ENCODE measurements around the gene CLIC3. TPM values are rescaled to one million over a fixed set of nuclear protein-coding genes. Genes with fewer than 3 reads are reported as not detected.

Gene CLIC3
- polyA plus RNA-seq, 2 of the 4 experiments (the other 2 are of a cell fraction), result 0.61 to 6.4 TPM

DNA sequence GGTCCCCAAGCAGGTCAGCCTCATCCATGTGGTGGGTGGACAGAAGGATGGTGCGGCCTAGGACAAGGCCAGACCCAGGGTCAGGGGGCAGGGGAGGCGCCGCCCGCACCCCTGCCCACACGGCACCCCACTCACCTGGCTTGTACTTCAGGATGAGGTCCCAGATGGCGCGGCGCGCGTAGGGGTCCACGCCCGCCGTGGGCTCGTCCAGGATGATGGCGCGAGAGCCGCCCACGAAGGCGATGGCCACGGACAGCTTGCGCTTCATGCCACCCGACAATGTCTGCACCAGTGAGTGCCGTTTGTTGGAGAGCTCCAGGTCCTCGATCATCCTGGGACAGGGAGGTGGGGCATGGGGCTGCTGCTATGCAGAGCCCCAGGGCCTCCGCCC, 19.2 kb upstream of the CLIC3 start:
- no peak for TF ChIP-seq POLR2A (IDR thresholded peaks at IDR 0.05; ENCODE audit: low read length)
- no peak for TF ChIP-seq HEYL (CRISPR knock-in tag; IDR thresholded peaks at IDR 0.05)
- TF ChIP-seq ZSCAN20 (CRISPR knock-in tag; IDR thresholded peaks at IDR 0.05), result no peak
- TF ChIP-seq, protein P1, sequence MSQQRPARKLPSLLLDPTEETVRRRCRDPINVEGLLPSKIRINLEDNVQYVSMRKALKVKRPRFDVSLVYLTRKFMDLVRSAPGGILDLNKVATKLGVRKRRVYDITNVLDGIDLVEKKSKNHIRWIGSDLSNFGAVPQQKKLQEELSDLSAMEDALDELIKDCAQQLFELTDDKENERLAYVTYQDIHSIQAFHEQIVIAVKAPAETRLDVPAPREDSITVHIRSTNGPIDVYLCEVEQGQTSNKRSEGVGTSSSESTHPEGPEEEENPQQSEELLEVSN (IDR thresholded peaks at IDR 0.05; ENCODE audit: borderline replicate concordance, low read depth), result no peak
- TF ChIP-seq, protein P2, sequence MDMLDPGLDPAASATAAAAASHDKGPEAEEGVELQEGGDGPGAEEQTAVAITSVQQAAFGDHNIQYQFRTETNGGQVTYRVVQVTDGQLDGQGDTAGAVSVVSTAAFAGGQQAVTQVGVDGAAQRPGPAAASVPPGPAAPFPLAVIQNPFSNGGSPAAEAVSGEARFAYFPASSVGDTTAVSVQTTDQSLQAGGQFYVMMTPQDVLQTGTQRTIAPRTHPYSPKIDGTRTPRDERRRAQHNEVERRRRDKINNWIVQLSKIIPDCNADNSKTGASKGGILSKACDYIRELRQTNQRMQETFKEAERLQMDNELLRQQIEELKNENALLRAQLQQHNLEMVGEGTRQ (IDR thresholded peaks at IDR 0.05), result no peak
- no peak for TF ChIP-seq RCOR1 (IDR thresholded peaks at IDR 0.05; ENCODE audit: low read depth, low read length)
- TF ChIP-seq CHD4 (IDR thresholded peaks at IDR 0.05; ENCODE audit: borderline replicate concordance), result no peak
- CTCF ChIA-PET, result interaction anchor here (0.9 to 7.6 kb wide), 6 partner anchors 13 to 52 kb away, joined by 3 to 62 read pairs (median 6); partner anchors contain the start of genes ABCA2, FUT7 and LCNL1
- POLR2A ChIA-PET, result interaction anchor here (1.0 kb wide), 1 partner anchor 24 kb away, joined by 3 read pairs; the partner anchor contains the start of gene PAXX
- Histone ChIP-seq H3K4me2 (no peak overlapping the region), H3K9me3 (no peaks in the 10 kb centered on the region), H3K4me3 (no peak overlapping the region), H3K27ac (no peak overlapping the region), H3K4me1 (no peaks in the 10 kb centered on the region)
- FAIRE-seq (no peak), DNase-seq (ENCODE audit: low read depth in 1 of 2, low spot score in 1 of 2) (no peak), ATAC-seq (no peak)
- WGBS (ENCODE audit: missing lambda C conversion rate), result 97% methylated on average over 25 of the region's 25 CpGs

DNA sequence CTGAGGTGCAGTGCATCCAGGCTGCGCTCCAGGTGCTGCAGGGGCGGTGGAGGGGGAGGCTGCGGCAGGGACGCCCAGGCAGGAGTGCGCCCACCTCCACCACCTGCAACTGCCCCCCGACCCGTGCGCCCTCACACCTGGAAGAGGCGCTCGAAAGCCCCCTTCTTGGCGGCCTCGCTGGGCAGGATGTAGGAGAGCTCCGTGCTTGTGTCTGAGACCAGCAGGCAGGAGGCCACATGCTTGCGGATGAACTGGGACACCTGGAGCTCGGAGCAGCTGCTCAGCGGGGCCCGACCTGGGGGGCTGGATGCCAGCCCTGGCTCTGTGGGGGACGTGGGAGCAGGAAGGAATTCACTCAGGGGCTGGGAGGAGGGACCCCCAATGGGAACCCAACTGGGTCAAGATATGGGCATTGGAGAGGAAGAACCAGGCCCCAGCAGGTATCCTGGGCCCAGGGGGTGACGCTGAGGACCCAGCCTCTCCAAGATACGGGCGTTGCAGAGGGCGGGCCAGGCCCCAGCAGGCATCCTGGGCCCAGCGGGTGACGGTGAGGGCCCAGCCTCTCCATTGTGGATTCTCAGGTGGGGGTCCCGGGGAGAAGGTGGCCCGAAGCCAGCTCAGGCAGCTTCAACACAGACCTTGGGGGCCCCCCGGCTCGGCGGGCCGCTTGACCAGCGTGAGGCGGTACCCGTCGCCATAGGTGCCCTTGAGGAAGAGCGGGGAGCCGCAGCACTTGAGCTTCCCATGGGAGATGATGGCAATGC, 18.6 kb upstream of the CLIC3 start:
- FAIRE-seq (no peak), DNase-seq (ENCODE audit: low read depth in 1 of 2, low spot score in 1 of 2) (no peak), ATAC-seq (no peak)
- Histone ChIP-seq H3K4me2 (no peak overlapping the region), H3K4me3 (no peak overlapping the region), H3K27ac (no peak overlapping the region), H3K4me1 (no peaks in the 10 kb centered on the region), H3K9me3 (no peaks in the 10 kb centered on the region)
- CTCF ChIA-PET, result interaction anchor here (0.9 to 7.6 kb wide), 6 partner anchors 12 to 52 kb away, joined by 3 to 62 read pairs (median 6); partner anchors contain the start of genes ABCA2, FUT7 and LCNL1
- 97% methylated on average over 28 of the region's 36 CpGs for WGBS (ENCODE audit: missing lambda C conversion rate)
- POLR2A ChIA-PET, result interaction anchor here (1.0 kb wide), 1 partner anchor 23 kb away, joined by 3 read pairs; the partner anchor contains the start of gene PAXX
- TF ChIP-seq KDM1A (IDR thresholded peaks at IDR 0.05; ENCODE audit: low read depth) (no peak), FOSL2 (IDR thresholded peaks at IDR 0.05) (no peak), FOSL2 (CRISPR knock-in tag; IDR thresholded peaks at IDR 0.05) (no peak), RNF2 (IDR thresholded peaks at IDR 0.05; ENCODE audit: borderline replicate concordance, low read depth) (no peak), SREBF2 (IDR thresholded peaks at IDR 0.05) (no peak), CEBPB (IDR thresholded peaks at IDR 0.05) (no peak), CBX8 (IDR thresholded peaks at IDR 0.05) (no peak), ESRRA (IDR thresholded peaks at IDR 0.05; ENCODE audit: borderline replicate concordance, low read length) (no peak), HOXB13 (CRISPR knock-in tag; IDR thresholded peaks at IDR 0.05; ENCODE audit: low read depth) (no peak), FOSB (CRISPR knock-in tag; IDR thresholded peaks at IDR 0.05) (no peak), ZNF302 (CRISPR knock-in tag; IDR thresholded peaks at IDR 0.05) (no peak)
- TF ChIP-seq, protein P3, sequence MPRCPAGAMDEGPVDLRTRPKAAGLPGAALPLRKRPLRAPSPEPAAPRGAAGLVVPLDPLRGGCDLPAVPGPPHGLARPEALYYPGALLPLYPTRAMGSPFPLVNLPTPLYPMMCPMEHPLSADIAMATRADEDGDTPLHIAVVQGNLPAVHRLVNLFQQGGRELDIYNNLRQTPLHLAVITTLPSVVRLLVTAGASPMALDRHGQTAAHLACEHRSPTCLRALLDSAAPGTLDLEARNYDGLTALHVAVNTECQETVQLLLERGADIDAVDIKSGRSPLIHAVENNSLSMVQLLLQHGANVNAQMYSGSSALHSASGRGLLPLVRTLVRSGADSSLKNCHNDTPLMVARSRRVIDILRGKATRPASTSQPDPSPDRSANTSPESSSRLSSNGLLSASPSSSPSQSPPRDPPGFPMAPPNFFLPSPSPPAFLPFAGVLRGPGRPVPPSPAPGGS (IDR thresholded peaks at IDR 0.05), result no peak
- TF ChIP-seq, protein P4, sequence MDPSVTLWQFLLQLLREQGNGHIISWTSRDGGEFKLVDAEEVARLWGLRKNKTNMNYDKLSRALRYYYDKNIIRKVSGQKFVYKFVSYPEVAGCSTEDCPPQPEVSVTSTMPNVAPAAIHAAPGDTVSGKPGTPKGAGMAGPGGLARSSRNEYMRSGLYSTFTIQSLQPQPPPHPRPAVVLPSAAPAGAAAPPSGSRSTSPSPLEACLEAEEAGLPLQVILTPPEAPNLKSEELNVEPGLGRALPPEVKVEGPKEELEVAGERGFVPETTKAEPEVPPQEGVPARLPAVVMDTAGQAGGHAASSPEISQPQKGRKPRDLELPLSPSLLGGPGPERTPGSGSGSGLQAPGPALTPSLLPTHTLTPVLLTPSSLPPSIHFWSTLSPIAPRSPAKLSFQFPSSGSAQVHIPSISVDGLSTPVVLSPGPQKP (IDR thresholded peaks at IDR 0.05; ENCODE audit: low read depth, low read length), result no peak
